ENCODE results near the gene SLC32A1.

The SLC32A1 gene

DNA sequence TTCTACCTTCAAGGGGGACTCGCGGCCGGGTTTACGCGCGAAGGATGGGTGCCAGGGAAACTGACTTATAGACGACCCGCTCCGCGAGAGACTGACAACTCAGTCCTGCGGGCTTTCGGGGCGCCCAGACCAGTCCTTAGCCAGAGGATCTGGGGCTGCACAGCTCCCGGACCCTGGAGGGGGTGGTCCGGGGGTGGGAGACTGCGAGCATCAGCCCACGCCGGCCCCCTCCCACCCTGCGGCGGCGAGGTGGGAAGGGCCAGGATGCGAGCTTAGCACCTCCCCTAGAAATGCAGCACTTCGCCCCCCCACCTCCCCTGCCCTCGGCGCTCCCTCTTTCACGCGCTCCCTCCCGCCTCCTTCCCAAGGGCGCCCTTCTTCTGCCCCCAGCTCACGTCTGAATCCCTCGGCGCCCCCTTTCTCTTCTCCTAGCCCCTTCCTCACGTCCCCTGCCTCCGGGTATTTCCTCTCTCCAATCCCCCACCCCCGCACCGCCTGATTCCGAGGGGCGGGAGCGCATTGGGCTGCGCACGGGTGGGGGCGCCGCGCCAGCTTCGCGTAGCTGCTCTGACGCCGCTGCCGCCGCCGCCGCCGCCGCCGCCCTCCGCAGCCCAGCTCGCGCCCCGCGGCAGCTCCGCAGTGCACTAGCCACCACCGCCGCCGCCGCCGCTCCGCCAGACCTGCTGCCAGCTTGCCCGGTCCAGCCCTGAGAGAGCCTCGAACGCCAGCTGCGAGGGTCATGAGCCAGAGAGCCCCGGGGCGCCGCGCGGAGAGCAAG, at the start of gene SLC32A1:
SLC32A1 (plus strand) TSS at position 639 of the 778 bp plus-strand sequence. CDS start 239 bp downstream, outside the sequence.
- peak in 1 of 2 experiments; percentile 7 for DNase-seq

DNA sequence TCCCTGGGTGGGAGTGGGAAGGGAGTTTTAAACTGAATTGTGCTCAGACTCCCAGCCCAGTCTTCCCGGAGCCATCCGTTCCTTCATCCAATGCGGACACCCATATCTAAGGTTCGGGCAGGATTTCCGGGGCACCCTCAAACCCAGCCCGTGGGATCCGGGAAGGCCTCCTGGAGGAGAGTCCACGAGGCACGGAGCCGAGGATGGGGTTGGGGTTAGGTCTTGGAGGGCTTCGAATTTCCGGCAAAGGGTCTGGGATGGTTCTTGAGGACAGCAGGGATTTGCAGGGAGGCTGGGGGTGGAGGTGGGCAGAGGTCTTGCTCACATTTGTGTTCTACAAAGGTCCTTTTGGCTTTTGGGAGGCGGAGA, 49.5 kb upstream of the SLC32A1 start:
- no peak for DNase-seq

- DNase-seq = no peak
These were observed 47.7 kb upstream of the SLC32A1 start for GRCh38 chr20:38676576-38676975.

GRCh38 chr20:38680500-38681306, 43.6 kb upstream of the SLC32A1 start:
- DNase-seq = no peak

DNA sequence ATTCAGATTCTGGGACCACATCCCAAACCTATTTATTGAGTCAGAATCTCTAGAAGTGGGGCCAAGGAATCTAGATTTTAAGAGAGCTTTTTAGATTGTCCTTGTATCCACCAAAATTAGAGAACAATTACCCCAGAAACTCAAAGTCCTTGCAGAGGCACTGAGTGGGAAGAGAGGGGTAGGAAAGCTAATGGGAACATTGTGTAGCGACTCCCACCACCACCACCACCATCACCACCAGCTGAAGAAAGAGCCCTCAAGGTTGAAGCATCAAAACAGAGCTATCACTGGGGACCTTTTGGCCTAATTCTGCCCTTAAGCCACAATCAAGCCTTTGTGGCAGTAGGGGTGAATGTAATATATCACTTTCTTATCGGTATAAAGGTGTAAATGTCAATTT, 39.0 kb upstream of the SLC32A1 start:
- DNase-seq = no peak

GRCh38 chr20:38685853-38686473, 38.3 kb upstream of the SLC32A1 start:
- peak in 1 of 2 experiments; percentile 21 for DNase-seq

- DNase-seq = peak in 1 of 2 experiments; percentile 50
These were observed 31.6 kb upstream of the SLC32A1 start for GRCh38 chr20:38692436-38693411.

DNA sequence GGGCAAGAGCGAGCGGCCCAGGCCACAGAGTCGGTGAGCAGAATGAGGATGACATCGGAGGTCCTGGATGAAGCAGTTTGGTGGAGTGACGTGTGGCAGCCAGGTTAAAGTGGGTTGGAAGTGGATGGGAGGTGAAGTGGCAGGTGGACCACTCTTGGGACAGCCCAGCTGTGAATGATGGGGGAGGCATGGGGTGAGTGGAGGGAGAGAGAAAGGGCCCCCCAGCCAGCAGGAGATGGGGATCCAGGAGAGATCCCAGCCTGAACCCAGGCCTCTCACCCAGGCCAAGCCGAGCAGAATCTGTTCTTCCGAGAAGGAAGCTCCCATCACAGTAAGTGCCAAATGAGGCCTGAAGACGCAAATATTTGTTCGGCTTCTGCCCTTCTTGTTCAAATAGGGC, 27.0 kb upstream of the SLC32A1 start:
- DNase-seq = no peak

DNA sequence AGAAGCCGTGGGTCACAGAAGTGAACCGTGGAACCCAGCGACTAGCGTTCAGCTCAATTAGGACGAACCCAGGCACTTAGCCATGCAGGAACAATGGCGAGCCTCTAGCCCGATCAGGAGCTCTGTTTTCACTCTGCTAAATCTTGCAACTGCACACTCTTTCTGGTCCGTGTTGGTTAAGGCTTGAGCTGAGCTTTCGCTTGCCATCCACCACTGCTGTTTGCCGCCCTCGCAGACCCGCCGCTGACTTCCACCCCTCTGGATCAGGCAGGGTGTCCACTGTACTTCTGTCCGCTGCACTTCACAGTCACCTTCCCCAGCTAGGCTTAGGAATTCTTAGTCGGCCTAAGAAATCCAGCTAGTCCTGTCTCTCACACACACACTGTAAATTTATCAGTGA, 25.7 kb upstream of the SLC32A1 start:
- no peak for DNase-seq

- no peak for DNase-seq
These were observed 24.1 kb upstream of the SLC32A1 start for GRCh38 chr20:38700141-38700540.

GRCh38 chr20:38700926-38701325, 23.4 kb upstream of the SLC32A1 start:
- no peak for DNase-seq

GRCh38 chr20:38703526-38703925, 20.8 kb upstream of the SLC32A1 start:
- no peak for DNase-seq

DNA sequence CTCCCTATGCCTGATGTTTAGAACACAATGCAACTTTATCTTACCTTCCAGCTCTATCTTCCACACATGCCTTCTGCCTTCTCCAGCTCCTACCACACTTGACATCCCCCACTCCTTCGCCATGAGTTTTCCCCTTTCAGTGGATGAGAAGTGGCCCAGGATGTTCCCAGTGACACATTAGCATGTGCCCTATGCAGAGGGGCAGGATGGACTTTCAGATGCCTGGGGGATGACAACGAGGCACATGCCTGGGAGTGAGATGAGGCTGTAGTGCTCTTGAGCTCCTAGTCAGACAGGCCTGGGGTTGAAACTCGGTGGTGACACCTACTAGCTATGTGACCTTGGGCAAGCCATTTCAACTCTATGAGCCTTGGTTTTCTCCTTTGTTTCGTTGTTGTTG, 20.1 kb upstream of the SLC32A1 start:
- no peak for DNase-seq

DNA sequence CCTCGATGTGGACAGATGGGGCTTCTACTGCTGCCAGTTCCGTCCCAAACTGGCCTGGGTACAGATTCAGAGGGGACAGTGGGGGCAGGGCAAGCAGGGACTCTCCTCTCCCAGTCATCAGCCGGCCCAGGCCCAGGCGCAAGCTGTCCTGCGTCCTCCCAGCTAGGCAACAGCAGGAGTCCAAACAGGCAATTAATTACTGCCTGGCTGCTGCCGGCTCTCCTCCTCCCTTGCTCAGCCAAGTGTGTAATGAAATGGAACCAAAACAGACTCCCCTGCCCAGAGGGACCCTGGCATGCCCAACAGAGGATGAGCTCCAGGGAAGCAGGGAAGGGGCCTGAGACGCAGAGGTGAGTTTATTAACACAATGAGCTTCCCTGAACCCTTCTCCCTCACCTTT, 17.8 kb upstream of the SLC32A1 start:
- DNase-seq = no peak

GRCh38 chr20:38714308-38714707, 10.0 kb upstream of the SLC32A1 start:
- no peak for DNase-seq

DNA sequence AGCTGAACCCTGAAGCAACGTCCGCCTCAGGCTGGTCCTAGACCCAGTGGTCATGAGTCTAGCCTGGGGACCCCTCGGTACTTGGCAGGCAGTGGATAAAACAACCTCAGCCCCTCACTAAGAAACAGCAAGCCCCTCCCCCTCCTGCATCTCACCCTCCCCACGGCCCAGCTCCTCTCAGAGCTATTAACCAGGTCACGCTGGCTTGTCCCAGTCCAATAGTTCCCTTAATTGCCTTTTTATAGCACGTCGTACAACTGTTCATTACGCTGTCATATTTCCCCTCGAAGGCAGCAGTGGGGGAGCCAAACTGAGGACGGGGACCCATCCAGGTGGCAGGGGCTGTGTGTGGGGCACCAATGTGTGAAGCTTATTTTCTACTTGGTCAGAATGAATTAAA, 8.6 kb upstream of the SLC32A1 start:
- DNase-seq = no peak

- no peak for DNase-seq
These were observed 1.6 kb upstream of the SLC32A1 start for GRCh38 chr20:38722683-38723016.

DNA sequence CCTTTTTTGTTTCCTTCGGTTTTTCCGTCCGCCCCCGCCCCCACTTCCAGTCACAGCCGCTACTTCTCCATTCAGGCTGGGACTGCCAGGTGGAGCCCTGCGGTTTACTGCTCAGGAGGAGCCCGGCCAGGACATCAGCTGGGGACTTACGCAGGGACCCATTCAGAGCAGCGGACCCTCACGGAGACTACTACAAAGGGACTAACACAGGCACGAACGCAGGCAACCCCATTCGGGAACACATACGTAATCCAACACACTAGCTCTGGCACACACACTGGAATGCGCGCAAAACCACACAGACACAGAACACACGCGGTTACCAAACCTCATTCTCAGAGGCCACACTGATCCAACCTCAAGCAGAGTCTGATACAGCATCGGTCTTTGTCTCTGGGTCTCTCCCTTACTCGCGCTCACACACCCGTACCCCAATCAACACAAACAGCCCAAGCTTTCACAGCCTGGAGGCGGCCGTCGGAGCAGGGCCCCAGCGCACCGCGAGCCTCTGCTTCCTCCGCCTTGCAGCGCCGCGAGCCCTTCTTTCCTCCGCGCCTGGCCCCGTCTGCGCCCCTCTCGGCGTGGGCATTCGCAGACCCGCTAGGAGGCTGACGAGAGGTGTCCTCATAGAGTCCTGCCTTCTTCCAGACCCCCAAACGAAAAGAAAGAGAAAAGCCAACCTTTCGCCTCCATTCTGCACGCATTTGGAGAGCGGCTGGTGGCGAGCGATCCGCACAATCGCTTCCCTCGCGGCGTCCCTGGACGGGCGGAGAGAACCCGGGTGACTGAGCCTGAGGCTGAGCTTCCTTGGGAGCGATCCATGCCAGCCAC, 1.1 kb upstream of the SLC32A1 start:
- DNase-seq = peak in 1 of 2 experiments; percentile 3

DNA sequence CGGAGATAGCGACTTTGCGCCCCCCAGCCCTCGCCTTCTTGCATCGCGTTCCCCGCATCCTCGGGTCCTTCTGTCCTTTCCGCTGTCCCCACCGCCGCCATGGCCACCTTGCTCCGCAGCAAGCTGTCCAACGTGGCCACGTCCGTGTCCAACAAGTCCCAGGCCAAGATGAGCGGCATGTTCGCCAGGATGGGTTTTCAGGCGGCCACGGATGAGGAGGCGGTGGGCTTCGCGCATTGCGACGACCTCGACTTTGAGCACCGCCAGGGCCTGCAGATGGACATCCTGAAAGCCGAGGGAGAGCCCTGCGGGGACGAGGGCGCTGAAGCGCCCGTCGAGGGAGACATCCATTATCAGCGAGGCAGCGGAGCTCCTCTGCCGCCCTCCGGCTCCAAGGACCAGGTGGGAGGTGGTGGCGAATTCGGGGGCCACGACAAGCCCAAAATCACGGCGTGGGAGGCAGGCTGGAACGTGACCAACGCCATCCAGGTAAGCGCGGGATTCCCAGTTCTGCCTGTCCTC, 401 bp downstream of the SLC32A1 start:
- no peak for DNase-seq

DNA sequence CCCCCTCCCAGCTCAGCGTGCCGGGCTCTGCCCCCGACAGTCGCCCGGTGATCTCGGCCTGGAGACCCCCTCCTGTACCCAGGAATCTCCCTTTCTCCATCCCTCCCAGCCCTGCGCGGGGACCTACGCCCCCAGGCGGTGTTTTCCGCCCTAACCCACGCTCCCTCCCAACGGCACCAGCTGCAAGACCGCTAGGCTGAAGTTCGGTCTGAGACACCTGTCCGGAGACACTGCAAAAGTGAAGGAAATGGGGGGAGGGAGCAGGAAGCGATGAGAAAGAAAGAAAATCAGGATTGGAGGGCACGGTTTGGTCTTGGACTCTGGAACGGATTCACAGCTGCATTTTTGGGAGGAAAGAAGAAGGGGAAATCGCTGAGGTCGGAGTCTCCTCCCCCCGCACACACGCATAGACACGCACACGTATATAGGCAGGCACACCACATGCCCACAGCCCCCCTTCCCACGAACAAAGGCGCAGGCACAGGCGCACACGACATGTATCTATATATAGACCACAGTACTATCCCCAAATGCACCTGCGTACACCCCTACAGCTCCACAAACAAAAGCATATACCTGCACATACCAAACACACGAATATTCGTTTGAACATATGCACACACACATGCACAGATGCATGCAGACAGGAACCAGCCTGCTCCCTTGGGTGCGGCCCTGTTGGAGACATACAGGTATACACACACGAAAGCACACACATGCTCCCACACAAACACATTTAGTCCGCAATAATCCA, 1.0 kb downstream of the SLC32A1 start:
- no peak for DNase-seq
